Activated T-cell treated with anti-CD3 and anti-CD28 coated beads, Interleukin-2, amount 50 U/mL, for 48 hours (primary cell): ENCODE data around the gene DLGAP3.

Source experiments
- DNase-seq, 2 experiments: peaks; one replicate each; pipeline ENCODE4 v3.0.0-alpha.2; 2020

Gene DLGAP3

GRCh38 chr1:34900775-34901502 is 28.5 kb downstream of the DLGAP3 start:
- DNase-seq: no peak

GRCh38 chr1:34899906-34900305 is 29.5 kb downstream of the DLGAP3 start:
- DNase-seq: no peak

DNA sequence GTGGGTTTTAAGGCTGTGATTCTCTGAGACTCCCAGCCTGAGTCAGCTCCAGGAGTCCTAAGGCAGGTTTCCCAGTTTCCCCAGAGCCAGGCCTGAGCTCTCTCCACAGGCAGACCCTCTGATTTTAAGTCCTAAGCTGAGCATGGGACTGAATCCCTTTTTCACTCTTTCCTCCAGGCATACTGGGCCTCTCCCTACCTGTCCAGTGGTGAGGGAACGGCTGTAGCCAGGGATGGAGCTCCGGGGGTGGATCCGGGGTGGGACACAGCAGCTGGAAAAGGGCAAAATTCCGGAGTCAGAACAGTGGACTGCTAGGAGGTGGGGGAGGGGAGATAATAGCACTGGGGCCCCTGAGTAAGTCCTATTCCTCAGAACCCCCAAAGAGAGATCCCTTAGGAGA is 30.0 kb downstream of the DLGAP3 start:
- DNase-seq: no peak

DNA sequence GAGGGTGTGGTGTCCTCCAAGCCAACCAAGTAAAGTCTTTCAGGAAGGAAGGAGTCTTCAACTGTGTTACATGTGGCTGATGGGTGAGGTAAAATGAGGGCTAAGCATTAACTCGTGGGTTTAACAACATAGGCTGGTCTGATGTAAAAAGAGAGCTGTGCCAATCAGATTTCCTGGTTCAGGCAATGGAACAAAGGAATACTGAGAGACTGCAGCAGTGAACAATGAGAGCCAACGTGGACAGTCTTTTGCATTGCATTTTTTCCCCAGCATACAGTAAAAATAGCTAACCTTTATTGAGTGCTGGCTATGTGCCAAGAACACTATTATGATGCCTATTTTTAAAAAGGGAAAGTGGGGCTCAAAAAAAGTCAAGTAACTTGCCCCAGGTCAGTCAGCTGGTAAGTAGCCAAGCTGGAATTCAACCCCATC is 31.1 kb downstream of the DLGAP3 start:
- DNase-seq: no peak

DNA sequence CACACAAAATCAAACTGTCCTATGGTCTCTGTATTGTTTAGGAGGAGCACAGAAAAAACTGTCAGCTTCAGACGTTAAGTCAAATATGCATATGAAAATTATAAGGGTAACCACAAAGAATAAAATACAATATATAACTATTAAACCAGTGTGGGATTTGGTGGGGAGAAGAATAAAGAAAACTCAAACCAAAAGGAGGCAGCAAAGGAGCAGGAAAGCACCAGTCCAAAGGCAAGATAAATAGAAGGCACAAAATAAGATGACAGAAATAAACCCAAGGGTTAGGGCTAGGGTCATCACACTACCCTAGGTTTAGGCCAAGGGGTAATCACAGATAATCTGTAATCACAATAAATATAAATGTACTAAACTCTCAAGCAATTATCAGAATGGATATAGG is 32.8 kb downstream of the DLGAP3 start:
- DNase-seq: no peak

- no peak for DNase-seq
Measured at GRCh38 chr1:34889705-34890104, 39.7 kb downstream of the DLGAP3 start.

DNA sequence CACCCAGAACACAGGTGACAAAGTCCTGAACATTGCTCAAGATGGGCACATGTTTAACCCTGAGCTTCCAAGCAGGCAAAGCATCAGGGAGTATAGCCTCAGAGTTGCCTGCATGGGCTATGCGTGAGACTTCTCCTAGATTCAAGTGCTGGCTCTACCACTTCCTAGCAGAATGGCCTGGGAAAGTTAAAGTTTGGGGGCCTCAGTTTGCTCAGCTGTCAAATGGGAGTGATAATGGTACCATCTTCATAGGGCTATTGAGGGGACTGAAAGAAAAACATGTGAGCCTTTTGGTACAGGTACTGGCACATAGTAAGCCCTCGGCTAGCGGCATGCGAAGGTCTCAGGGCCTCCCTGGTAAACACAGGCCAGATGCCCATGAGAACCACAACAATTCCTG is 41.9 kb downstream of the DLGAP3 start:
- DNase-seq: no peak

- peak; percentile 79 to 82 for DNase-seq
Measured at GRCh38 chr1:34885405-34886247, 43.8 kb downstream of the DLGAP3 start.

DNA sequence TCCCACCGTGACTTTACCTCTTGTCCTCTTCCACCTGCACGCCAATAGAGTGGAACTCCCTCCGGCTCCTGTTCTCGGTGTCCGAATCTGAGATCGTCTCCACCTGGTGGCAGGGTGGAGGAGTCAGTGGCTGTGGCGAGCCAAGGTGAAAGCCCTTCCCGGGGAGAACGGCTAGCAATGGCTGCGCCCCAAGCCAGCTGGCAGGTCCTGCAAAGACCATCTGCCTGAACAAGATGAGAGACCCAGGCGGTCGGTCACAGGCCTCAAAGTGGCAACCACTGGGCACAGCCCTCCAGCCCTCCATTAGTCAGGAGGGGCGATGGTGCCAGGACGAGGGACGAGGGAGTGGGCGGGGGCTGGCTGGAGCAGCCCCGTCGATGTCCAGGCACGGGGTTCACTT is 44.5 kb downstream of the DLGAP3 start:
- DNase-seq: peak in 1 of 2 experiments; percentile 20

- no peak for DNase-seq
Measured at GRCh38 chr1:34884536-34884935, 44.9 kb downstream of the DLGAP3 start.

GRCh38 chr1:34879230-34879629 is 50.2 kb downstream of the DLGAP3 start:
- DNase-seq: no peak

GRCh38 chr1:34876406-34876805 is 53.0 kb downstream of the DLGAP3 start:
- DNase-seq: no peak

- no peak for DNase-seq
Measured at GRCh38 chr1:34874296-34874952, 55.0 kb downstream of the DLGAP3 start.

DNA sequence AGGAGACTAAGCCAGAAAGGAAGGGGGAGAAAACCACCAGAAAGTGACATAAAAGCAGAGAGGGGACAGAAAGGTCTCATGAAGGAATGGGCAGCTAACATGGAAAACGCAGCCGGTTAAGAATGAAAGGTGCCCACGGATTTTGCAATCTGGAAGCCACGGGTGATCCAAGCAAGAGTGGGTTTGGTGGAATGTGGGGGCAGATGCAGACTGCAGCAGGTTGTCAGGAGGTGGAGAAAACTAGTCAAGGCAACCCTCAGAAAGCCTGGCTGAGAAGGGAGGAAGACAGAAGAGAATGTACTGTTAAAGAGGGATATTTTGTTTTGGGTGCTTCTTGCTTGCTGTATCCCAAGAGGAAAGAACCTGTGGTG is 57.3 kb downstream of the DLGAP3 start:
- DNase-seq: no peak

DNA sequence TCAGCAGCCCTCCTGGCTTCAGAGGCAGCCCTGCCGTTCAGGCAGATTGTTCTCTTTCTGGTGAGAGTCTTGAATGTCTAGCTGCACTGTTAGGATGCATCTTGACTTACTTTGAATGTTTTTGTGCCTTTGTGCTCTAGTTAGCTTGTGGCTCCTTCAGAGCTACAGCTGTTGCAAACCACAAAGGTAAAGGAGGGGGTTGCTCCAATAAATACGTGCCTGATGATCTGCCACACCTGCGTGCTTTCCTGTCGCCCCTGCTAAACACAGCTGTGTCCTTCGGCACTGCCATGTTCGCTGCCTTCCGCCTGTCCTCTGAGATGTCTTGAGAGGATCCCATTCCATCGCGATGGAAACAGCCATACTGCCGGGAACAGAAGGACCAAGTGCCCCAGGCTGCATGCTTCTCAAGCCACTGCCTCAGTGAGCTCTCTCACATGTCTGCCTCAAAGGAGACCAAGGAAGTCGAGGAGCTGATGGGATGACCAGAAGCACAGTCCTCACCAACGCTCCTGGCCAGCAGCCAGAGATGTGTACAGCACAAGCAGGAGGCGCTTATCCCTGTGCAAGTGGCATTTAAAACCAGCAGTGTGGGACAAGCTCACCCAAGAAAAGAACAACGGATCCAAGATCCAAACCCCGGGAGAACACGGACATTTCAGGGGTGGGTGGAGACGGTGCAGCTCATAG is 57.9 kb downstream of the DLGAP3 start:
- no peak for DNase-seq

- no peak for DNase-seq
Measured at GRCh38 chr1:34870395-34870794, 59.1 kb downstream of the DLGAP3 start.

GRCh38 chr1:34869760-34870159 is 59.7 kb downstream of the DLGAP3 start:
- DNase-seq: no peak

- DNase-seq: no peak
Measured at GRCh38 chr1:34868230-34869049, 61.0 kb downstream of the DLGAP3 start.

GRCh38 chr1:34867415-34867814 is 62.0 kb downstream of the DLGAP3 start:
- DNase-seq: no peak

GRCh38 chr1:34866762-34867109 is 62.7 kb downstream of the DLGAP3 start:
- DNase-seq: no peak

GRCh38 chr1:34865981-34866761 is 63.3 kb downstream of the DLGAP3 start:
- peak; percentile 97 to 98 for DNase-seq

DNA sequence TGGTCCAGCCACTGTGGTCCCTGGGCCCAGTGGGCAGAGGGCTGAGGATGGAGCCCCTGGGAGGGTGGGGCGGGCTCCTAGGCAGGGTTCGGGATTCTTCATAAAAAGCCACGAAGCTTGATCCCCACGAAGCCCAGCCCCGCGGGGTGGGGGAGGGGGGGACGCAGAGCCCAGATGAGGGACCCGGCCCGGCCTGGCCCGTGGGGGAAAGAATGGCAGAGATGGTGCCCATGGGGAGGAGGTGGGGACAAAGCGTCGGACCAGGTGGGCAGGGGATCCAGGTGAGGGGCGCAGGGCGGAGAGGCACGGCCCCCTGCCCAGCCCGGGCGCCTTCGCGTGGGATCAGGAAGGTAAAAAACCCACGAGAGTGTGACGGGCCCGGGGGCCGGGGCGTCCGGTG is 63.9 kb downstream of the DLGAP3 start:
- DNase-seq: peak; percentile 28 to 37
